SKM-1 treated with dmso at 0.1 percent for 144 hours (cell line): ENCODE data around the gene RAB11FIP3.
A peak's percentile ranks its signal among the peaks of the same experiment; 100 is the strongest.
"Not testable (repeated sequence)": the region's sequence is repeated elsewhere in the genome, so short reads cannot be mapped to it uniquely, and the experiment has no call there.

Experiments used
- DNase-seq: peaks from one replicate; lab custom pipeline; 2025; ENCODE audit not compliant: unreplicated experiment; lab: John Stamatoyannopoulos, UW

Gene RAB11FIP3, protein sequence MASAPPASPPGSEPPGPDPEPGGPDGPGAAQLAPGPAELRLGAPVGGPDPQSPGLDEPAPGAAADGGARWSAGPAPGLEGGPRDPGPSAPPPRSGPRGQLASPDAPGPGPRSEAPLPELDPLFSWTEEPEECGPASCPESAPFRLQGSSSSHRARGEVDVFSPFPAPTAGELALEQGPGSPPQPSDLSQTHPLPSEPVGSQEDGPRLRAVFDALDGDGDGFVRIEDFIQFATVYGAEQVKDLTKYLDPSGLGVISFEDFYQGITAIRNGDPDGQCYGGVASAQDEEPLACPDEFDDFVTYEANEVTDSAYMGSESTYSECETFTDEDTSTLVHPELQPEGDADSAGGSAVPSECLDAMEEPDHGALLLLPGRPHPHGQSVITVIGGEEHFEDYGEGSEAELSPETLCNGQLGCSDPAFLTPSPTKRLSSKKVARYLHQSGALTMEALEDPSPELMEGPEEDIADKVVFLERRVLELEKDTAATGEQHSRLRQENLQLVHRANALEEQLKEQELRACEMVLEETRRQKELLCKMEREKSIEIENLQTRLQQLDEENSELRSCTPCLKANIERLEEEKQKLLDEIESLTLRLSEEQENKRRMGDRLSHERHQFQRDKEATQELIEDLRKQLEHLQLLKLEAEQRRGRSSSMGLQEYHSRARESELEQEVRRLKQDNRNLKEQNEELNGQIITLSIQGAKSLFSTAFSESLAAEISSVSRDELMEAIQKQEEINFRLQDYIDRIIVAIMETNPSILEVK

DNA sequence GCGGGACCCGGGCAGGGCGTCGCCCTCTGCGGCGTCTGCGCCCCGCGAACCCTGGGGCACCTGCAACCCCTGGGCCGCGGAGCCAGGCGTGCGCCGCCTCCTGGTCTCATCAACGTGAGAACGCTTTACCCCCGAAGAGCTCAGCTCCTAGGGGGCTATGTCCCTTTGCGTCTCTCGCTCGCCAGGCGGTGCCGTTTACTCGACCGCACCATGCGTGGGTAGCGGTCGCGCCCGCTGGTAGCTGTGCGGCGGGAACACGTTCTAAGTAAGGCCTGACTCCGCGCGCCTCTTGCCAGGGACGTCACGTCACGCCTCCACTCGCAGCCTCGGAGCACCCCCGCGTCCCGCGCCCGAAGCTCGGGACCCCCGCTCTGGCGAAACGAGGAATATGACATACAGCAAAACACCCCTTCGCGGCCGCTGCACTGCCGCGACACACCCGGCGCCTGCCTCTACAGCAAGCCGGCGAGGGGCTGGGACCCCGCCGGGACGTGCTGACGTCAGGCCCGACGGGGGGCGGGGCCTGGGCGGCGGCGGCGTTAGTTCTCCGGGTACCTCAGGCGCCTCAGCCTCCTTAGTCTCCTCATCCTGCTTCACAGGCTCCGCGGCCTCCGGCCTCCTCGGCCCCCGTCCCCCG lies at the start of gene RAB11FIP3:
Gene RAB11FIP3, plus strand, starts transcription at position 568 of the 637 bp plus-strand sequence. CDS start 358 bp downstream, outside the sequence.
- peak; percentile 75 for DNase-seq

DNA sequence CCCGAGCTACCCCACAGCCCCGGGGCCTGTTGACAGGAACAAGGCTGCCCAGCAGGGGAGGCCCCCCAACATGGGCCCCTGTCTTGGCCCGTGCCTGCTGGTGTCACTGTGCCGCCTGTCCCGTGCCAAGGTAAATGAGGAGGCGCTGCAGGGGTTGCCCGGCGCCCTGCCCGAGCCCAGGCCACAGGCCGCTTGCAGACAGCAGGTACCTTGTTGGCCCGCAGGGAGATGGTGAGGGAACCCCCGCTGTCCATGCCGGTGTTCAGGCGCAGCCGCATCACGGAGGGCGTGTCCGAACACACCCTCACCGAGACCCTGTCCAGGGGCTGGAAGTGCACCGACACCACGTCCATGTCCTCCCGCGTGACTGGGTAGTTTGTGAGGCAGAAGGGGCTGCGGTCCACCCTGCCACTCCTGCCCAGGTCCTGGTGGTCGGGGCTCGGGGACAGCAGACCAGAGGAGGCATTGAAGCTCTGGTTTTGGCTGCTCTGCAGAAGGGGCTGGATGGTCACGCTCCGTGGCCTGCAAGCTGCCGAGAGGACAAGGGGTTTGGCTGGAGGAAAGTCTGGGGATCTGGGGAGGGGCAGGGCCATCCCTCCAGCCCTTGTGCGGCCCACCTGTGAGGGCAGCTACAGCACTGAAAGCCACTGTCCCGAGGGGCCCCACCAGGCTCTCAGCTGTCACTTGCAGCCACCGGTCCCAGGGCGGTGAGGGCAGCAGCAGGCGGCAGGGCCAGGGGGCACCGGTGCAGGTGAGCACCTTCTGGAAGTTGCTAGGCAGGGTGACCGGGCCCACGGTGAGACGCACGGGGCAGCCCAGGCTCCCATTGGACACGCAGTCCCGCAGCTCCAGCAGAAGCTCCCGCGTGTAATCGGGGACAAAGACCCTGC lies 49.3 kb upstream of the RAB11FIP3 start:
- no peak for DNase-seq

DNA sequence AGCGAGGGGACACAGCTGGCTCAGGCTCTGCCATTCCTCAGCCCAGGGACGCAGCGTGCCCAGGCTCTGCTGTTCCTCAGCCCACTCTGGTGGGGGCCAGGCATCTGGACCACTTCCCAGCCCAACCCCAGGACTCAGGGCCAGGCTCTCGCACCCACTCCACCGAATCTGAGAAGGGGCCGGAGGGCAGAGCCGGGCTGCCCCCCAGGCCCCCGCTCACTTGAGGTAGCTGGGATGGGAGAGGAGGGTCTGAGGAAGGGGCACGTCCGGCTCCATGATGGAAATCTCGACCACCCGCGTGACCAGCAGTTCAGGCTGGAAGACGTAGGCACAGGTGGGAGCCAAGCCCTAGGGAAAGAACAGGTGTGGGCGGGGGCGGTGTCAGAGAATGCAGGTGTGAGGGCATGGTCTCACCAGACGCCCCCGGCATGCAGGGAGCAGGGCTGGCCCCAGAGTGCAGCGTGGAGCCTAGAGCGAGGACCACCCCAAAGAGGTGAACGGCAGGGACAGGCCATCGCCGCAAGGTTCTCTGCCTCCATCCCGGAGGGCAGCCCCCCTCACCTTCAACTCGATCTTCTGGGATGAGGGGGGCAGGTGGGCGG lies 48.5 kb upstream of the RAB11FIP3 start:
- DNase-seq, result no peak

GRCh38 chr16:377419-377951 lies 48.0 kb upstream of the RAB11FIP3 start:
- DNase-seq, result no peak

GRCh38 chr16:378113-378820 lies 47.2 kb upstream of the RAB11FIP3 start:
- not testable (repeated sequence) for DNase-seq

GRCh38 chr16:378821-379182 lies 46.6 kb upstream of the RAB11FIP3 start:
- DNase-seq, result no peak

- DNase-seq, result no peak
Measured at GRCh38 chr16:379183-379960, 46.1 kb upstream of the RAB11FIP3 start.

GRCh38 chr16:379961-380761 lies 45.3 kb upstream of the RAB11FIP3 start:
- no peak for DNase-seq

GRCh38 chr16:380762-381011 lies 44.8 kb upstream of the RAB11FIP3 start:
- no peak for DNase-seq

DNA sequence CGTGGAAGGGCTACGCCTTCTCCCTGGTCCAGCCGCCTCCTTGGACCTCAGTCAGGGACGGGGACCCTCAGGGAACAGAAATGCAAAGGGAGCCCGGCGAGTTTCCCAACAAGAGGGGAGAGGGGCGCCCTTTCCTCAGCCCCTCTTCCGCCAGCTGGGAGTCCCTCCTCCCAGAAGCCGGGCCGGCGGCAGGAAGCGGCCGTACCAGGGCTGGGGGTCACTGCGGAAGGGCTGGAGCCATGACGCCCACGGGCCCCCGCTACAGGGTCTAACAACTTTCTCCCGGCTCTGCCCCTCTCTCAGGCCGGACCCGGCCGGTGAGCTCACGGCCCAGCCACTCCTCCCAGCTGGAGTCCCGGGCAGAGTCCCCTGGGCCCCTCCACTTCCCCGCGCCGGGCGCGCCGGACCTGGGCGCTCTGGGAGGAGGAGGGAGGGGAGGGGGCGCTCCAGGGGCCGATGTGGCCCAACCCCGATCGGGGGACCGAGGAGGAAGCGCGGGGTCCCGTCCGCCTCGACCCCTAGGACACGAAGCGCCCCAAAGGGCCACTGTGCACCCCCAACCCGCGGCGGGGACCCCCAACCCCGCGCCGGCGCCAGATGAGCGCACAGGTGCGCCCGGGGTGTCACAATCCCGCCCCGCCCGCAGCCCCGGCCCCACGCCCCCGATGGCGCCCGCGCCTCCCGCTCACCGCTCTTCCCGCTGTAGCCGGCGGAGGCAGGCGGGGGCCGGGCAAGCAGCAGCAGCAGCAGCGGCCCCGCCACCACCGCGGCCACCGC lies 44.2 kb upstream of the RAB11FIP3 start:
- DNase-seq, result no peak

DNA sequence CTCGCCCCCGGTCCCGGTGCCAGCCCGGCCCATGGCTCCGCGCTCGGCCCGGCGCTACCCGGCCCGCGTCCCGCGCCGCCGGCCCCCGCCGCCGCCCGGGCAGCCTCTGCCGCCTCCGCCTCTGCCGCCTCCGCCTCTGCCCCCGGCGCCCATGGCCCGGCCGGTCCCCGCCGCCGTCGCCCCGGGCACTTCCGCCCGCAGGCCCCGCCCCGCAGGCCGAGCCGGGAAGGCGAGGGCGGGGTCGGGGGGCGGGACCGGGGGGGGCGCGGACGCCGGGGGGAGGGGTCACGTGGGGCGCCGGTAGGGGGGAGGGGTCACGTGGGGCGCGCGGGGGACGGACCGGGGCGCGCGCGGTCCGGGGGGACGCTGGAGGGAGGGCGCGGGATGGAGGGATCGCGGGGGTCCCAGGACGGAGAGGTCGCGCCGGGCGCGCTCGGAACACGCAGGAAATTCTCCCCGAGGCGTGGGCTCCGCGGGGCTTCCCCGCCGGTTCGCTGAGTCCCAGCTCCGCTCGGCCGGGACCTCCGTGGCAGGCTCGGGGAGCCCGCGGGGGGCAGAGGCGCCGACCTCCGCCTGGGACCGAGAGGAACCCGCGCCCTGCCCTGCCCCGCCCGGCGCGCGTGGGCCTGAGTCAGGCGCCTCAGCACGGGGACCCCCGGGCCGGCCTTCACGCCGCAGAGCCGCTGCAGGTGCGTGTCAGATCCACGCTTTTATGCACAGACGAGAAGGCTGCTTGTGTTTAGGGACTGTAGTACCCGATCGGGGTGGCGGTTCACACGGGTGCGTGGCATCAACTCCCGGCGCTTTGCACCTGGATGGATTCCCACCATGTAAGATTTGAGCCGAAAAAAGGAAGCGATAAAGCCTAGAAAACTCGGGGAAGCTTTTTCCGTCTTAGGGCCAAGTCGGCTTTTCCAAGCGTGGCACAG lies 43.4 kb upstream of the RAB11FIP3 start, which contains the start of gene PGAP6:
Gene PGAP6, minus strand, starts transcription at position 190 of the 929 bp plus-strand sequence. Its CDS starts 157 bp downstream, at position 33.
- peak; percentile 31 for DNase-seq

- DNase-seq, result no peak
Measured at GRCh38 chr16:383326-384051, 42.0 kb upstream of the RAB11FIP3 start.

- no peak for DNase-seq
Measured at GRCh38 chr16:386641-387156, 38.8 kb upstream of the RAB11FIP3 start.

DNA sequence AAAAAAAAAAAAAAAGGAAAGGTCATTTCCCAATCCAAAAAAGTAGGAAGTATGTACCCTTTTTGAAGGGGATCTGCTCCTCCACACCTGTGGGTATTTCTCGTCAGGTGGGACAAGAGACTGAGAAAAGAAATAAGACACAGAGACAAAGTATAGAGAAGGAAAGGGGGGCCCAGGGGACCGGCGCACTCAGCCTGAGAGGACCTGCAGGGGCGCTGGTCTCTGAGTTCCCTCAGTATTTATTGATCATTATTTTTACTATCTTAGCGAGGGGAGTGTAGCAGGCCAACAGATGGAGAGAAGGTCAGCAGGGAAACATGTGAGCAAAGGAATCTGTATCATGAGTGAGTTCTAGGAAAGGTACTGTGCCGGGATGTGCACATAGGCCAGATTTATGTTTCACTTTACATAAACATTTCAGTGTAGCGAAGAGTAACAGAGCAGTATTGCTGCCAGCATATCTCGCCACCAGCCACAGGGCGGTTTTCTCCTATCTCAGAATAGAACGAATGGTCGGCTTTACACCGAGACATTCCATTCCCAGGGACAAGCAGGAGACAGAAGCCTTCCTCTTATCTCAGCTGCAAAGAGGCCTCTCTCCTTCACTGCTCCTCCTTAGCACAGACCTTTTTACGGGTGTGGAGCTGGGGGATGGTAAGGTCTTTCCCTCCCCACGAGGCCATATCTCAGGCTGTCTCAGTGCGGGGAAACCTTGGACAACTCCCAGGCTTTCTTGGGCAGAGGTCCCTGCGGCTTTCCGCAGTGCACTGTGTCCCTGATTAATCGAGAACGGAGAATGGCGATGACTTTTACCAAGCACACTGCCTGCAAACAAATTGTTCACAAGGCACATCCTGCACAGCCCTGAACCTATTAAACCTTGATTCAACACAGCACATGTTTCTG lies 37.4 kb upstream of the RAB11FIP3 start:
- not testable (repeated sequence) for DNase-seq
